BLaER1 (cell line): ENCODE measurements around the gene GMEB2.
"Not testable (repeated sequence)": the region's sequence is repeated elsewhere in the genome, so short reads cannot be mapped to it uniquely, and the experiment has no call there.

ENCODE experiments used
- H3K27ac ChIP-seq: shearing (Covaris generic); formaldehyde crosslinking; 2 replicates; pipeline ENCODE4 v1.8.1; 2022
- H3K27me3 ChIP-seq: shearing (Covaris generic); formaldehyde crosslinking; 2 replicates; pipeline ENCODE4 v1.8.1; 2022
- H3K36me3 ChIP-seq: shearing (Covaris generic); formaldehyde crosslinking; 2 replicates; pipeline ENCODE4 v1.8.1; 2022
- H3K4me1 ChIP-seq: shearing (Covaris generic); formaldehyde crosslinking; 2 replicates; pipeline ENCODE4 v1.8.1; 2022
- H3K4me2 ChIP-seq: shearing (Covaris generic); formaldehyde crosslinking; 2 replicates; pipeline ENCODE4 v1.8.1; 2022
- H3K4me3 ChIP-seq: shearing (Covaris generic); formaldehyde crosslinking; 2 replicates; pipeline ENCODE4 v1.8.1; 2022
- H3K9ac ChIP-seq: shearing (Covaris generic); formaldehyde crosslinking; 2 replicates; pipeline ENCODE4 v1.8.1; 2022
- H3K9me3 ChIP-seq: shearing (Covaris generic); formaldehyde crosslinking; 2 replicates; pipeline ENCODE4 v1.8.1; 2022
- H4K20me1 ChIP-seq: shearing (Covaris generic); formaldehyde crosslinking; 2 replicates; pipeline ENCODE4 v1.8.1; 2022
- Cebpa-rat ChIP-seq: shearing (Covaris generic); IDR thresholded peaks from 2 replicates; pipeline ENCODE4 v1.8.1; 2022

GMEB2 gene

GRCh38 chr20:63657937-63658748 lies 31.2 kb upstream of the GMEB2 start, which contains the start of gene RTEL1:
Gene RTEL1, plus strand, starts transcription at chr20:63658312. Its CDS starts 1,091 bp downstream, at chr20:63659403.
- peaks cover 38% of the 10 kb centered on the region for H3K36me3 ChIP-seq
- peaks cover 52% of the 10 kb centered on the region for H3K4me1 ChIP-seq
- H4K20me1 ChIP-seq: no peaks in the 10 kb centered on the region
- peak within 1 kb of the TSS; percentile 97 for H3K9ac ChIP-seq
- TF ChIP-seq Cebpa-rat: no peak
- H3K27ac ChIP-seq: peak within 1 kb of the TSS; percentile 99
- H3K27me3 ChIP-seq: no peaks in the 10 kb centered on the region
- H3K4me2 ChIP-seq: peak within 1 kb of the TSS; percentile 99
- peak within 1 kb of the TSS; percentile 81 for H3K4me3 ChIP-seq
- H3K9me3 ChIP-seq: no peaks in the 10 kb centered on the region

GRCh38 chr20:63657260-63657936 lies 30.5 kb upstream of the GMEB2 start:
- H3K36me3 ChIP-seq: peaks cover 31% of the 10 kb centered on the region
- H4K20me1 ChIP-seq: peaks cover 2% of the 10 kb centered on the region; the same call in 1 of the 2 replicates
- no peaks in the 10 kb centered on the region for H3K9me3 ChIP-seq
- peak overlapping the region; percentile 81 for H3K4me3 ChIP-seq
- H3K27me3 ChIP-seq: no peaks in the 10 kb centered on the region
- H3K27ac ChIP-seq: peak overlapping the region; percentile 99
- TF ChIP-seq Cebpa-rat: no peak
- peak overlapping the region; percentile 99 for H3K4me2 ChIP-seq
- H3K9ac ChIP-seq: peak overlapping the region; percentile 97
- peaks cover 52% of the 10 kb centered on the region for H3K4me1 ChIP-seq

GRCh38 chr20:63656451-63656850 lies 29.6 kb upstream of the GMEB2 start:
- Histone ChIP-seq H4K20me1 (peaks cover 11% of the 10 kb centered on the region), H3K27ac (peak overlapping the region; percentile 99; the same call in 1 of the 2 replicates), H3K9me3 (no peaks in the 10 kb centered on the region), H3K4me2 (peak overlapping the region; percentile 99), H3K27me3 (no peaks in the 10 kb centered on the region), H3K4me3 (no peak overlapping the region; the same call in 1 of the 2 replicates), H3K36me3 (peaks cover 22% of the 10 kb centered on the region), H3K4me1 (peaks cover 60% of the 10 kb centered on the region), H3K9ac (peak overlapping the region; percentile 97; the same call in 1 of the 2 replicates)
- TF ChIP-seq Cebpa-rat: no peak

- no peak for TF ChIP-seq Cebpa-rat
- Histone ChIP-seq H4K20me1 (peaks cover 20% of the 10 kb centered on the region), H3K27ac (peak overlapping the region; percentile 96), H3K4me1 (peaks cover 68% of the 10 kb centered on the region), H3K27me3 (no peaks in the 10 kb centered on the region), H3K4me3 (0 out of 2 replicates have a peak overlapping the region, but pooled peaks have one; percentile 6), H3K36me3 (peaks cover 10% of the 10 kb centered on the region), H3K9me3 (no peaks in the 10 kb centered on the region), H3K9ac (peak overlapping the region; percentile 89), H3K4me2 (peak overlapping the region; percentile 98)
These were observed 28.3 kb upstream of the GMEB2 start for GRCh38 chr20:63655249-63655648.

GRCh38 chr20:63653974-63654668 lies 27.2 kb upstream of the GMEB2 start:
- peak overlapping the region; percentile 96 for H3K27ac ChIP-seq

GRCh38 chr20:63653041-63653973 lies 26.4 kb upstream of the GMEB2 start, which contains the start of gene STMN3:
Gene STMN3, minus strand, starts transcription at chr20:63653424. Its CDS starts 79 bp downstream, at chr20:63653345.
- no peaks in the 10 kb centered on the region for H3K27me3 ChIP-seq
- peaks cover 11% of the 10 kb centered on the region for H3K36me3 ChIP-seq
- no peak for TF ChIP-seq Cebpa-rat
- peaks cover 68% of the 10 kb centered on the region for H3K4me1 ChIP-seq
- peak within 1 kb of the TSS; percentile 96 for H3K27ac ChIP-seq
- no peaks in the 10 kb centered on the region for H3K9me3 ChIP-seq
- peak within 1 kb of the TSS; percentile 97 for H3K4me3 ChIP-seq
- H3K9ac ChIP-seq: peak within 1 kb of the TSS; percentile 89
- H3K4me2 ChIP-seq: peak within 1 kb of the TSS; percentile 99
- peaks cover 40% of the 10 kb centered on the region for H4K20me1 ChIP-seq

More at GRCh38 chr20:63653974-63654668, 27.2 kb upstream of the GMEB2 start:
- H3K9me3 ChIP-seq: no peaks in the 10 kb centered on the region
- H4K20me1 ChIP-seq: peaks cover 32% of the 10 kb centered on the region
- H3K36me3 ChIP-seq: peaks cover 3% of the 10 kb centered on the region
- H3K4me1 ChIP-seq: peaks cover 64% of the 10 kb centered on the region
- peak overlapping the region; percentile 89 for H3K9ac ChIP-seq
- H3K4me2 ChIP-seq: peak overlapping the region; percentile 98
- TF ChIP-seq Cebpa-rat: no peak
- H3K27me3 ChIP-seq: no peaks in the 10 kb centered on the region
- H3K4me3 ChIP-seq: peak overlapping the region; percentile 67

GRCh38 chr20:63652192-63652980 lies 25.5 kb upstream of the GMEB2 start:
- no peaks in the 10 kb centered on the region for H3K27me3 ChIP-seq
- H3K4me2 ChIP-seq: peak overlapping the region; percentile 99

GRCh38 chr20:63651942-63652191 lies 25.0 kb upstream of the GMEB2 start:
- Histone ChIP-seq H3K9me3 (no peaks in the 10 kb centered on the region), H3K36me3 (peaks cover 15% of the 10 kb centered on the region), H3K27me3 (no peaks in the 10 kb centered on the region), H3K4me2 (peak overlapping the region; percentile 99), H3K27ac (peak overlapping the region; percentile 90), H3K4me1 (peaks cover 63% of the 10 kb centered on the region), H4K20me1 (peaks cover 45% of the 10 kb centered on the region), H3K9ac (peak overlapping the region; percentile 89), H3K4me3 (peak overlapping the region; percentile 97)
- TF ChIP-seq Cebpa-rat: no peak

More at GRCh38 chr20:63652192-63652980, 25.5 kb upstream of the GMEB2 start:
- Histone ChIP-seq H3K9me3 (no peaks in the 10 kb centered on the region), H3K9ac (peak overlapping the region; percentile 89), H3K36me3 (peaks cover 15% of the 10 kb centered on the region), H3K4me1 (peaks cover 68% of the 10 kb centered on the region), H3K4me3 (peak overlapping the region; percentile 97), H3K27ac (peak overlapping the region; percentile 90), H4K20me1 (peaks cover 45% of the 10 kb centered on the region)
- TF ChIP-seq Cebpa-rat: no peak

- not testable (repeated sequence) for H3K4me2 ChIP-seq, H3K27me3 ChIP-seq, H3K9ac ChIP-seq, H3K9me3 ChIP-seq, H3K4me3 ChIP-seq, H3K27ac ChIP-seq
- peaks cover 49% of the 10 kb centered on the region for H3K4me1 ChIP-seq
- peaks cover 26% of the 10 kb centered on the region for H3K36me3 ChIP-seq
- H4K20me1 ChIP-seq: peaks cover 45% of the 10 kb centered on the region
These were observed 23.6 kb upstream of the GMEB2 start for GRCh38 chr20:63650486-63650885.
